Skeletal muscle tissue (tissue), 4 donors: ENCODE data around the gene CEP164. TPM values are rescaled to one million over a fixed set of nuclear protein-coding genes. Genes with fewer than 3 reads are reported as not detected.

Experiments
- H3K27ac ChIP-seq: one replicate; pipeline ENCODE4 v1.7.0; 2013; ENCODE audit warnings: mild to moderate bottlenecking, low read depth, low read length, inconsistent platforms
- H3K27me3 ChIP-seq, 3 donors: one replicate each; pipeline ENCODE4 v1.7.0; 2013; ENCODE audit warnings: low read length in 3 of 3; ENCODE audit not compliant: control insufficient read depth in 3 of 3, insufficient read depth in 3 of 3
- H3K36me3 ChIP-seq, 3 donors: one replicate each; pipeline ENCODE4 v1.7.0; 2013; ENCODE audit warnings: low read length in 3 of 3; ENCODE audit not compliant: control insufficient read depth in 3 of 3, insufficient read depth in 3 of 3
- H3K4me1 ChIP-seq, 3 donors: one replicate each; pipeline ENCODE4 v1.7.0; 2013; ENCODE audit warnings: low read length in 3 of 3, mild to moderate bottlenecking in 3 of 3; ENCODE audit not compliant: control insufficient read depth in 3 of 3, insufficient read depth in 3 of 3
- H3K4me3 ChIP-seq, 3 donors: one replicate each; pipeline ENCODE4 v1.7.0; 2013; ENCODE audit warnings: low read length in 3 of 3
- H3K9ac ChIP-seq, 3 donors: one replicate each; pipeline ENCODE4 v1.7.0; 2013; ENCODE audit warnings: low read length in 3 of 3, mild to moderate bottlenecking in 3 of 3, moderate library complexity in 2 of 3, low read depth in 1 of 3
- H3K9me3 ChIP-seq, 3 donors: one replicate each; pipeline ENCODE4 v1.7.0; 2013; ENCODE audit warnings: low read length in 3 of 3; ENCODE audit not compliant: control insufficient read depth in 3 of 3
- total RNA-seq: library from RNA; depleted of rRNA; stranded (reverse); fragments of >200 nt; gene quantifications from one replicate; pipeline ENCODE4 v1.2.3, GENCODE V29; 2014
- donor health status: Osteomylitis.

The CEP164 gene
- total RNA-seq, 1 donor from 2014 or later = 21.4 TPM

DNA sequence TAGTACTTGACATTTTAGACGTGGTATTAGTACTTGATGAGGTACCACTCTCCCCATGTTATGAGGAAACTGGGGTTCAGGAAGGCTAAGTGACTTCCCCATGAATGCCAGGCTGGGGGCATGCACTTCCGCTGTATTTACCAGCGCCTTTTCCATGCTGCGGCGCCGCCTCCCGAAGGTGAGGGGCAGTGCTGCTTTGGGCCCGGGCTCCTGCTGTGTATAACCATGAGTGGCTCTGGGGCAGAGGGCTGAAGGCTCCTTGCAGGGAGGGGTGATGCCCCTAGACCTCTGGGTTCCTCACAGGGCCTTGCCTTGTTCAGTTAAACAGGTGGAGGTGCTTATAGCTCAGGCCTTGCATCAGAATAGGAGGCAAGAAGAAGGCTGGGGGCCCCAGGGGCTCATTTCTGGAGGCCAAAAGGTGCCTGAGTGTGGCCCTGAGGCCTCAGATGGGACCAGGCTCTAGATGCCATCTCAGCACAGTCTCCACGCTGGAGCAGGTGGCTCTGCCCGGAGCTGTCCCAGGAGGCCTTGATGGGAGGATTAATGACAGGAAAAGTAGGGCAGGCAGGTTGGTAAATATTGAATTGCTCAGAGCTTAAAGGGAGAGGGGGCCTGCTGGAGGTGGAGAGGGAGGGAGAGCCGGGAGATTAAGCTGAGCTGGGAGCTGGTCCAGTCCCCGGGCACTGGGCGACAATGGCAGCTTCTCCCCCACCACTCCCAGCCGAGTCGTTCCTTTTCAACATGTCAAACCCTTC lies 129.6 kb downstream of the CEP164 start:
- Histone ChIP-seq H3K36me3 (no peaks in the 10 kb centered on the region), H3K4me1 (no peaks in the 10 kb centered on the region), H3K4me3 (no peak overlapping the region), H3K27ac (no peak overlapping the region), H3K9me3 (peaks cover 2 to 5% (median 3%) of the 10 kb centered on the region in 3 donors), H3K27me3 (peaks cover 4 to 11% (median 6%) of the 10 kb centered on the region in 3 donors), H3K9ac (no peak overlapping the region)

DNA sequence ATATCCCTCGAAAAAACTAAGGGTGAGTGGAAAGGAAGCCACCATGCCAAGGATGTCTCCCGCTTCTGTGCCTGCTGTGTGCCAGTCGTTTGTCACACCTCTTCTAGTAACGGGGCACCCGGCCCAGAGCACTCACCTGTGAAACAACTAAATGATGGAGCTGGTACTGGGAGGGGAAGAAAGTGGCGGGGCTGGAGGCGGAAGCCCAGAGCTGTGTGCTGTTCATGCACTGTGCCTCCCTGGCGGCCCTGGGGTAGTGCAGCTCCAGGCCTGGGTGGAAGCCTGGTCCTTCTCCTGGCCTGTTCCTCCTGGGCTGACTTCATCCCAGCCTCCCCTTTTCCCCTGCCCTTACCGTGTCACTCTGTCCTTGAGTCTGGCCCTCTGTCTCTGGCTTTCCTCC lies 130.2 kb downstream of the CEP164 start:
- Histone ChIP-seq H3K9ac (no peak overlapping the region), H3K9me3 (peaks cover 2 to 5% (median 3%) of the 10 kb centered on the region in 3 donors), H3K27ac (no peak overlapping the region), H3K27me3 (peaks cover 4 to 11% (median 6%) of the 10 kb centered on the region in 3 donors), H3K4me1 (no peaks in the 10 kb centered on the region), H3K4me3 (no peak overlapping the region), H3K36me3 (no peaks in the 10 kb centered on the region)

DNA sequence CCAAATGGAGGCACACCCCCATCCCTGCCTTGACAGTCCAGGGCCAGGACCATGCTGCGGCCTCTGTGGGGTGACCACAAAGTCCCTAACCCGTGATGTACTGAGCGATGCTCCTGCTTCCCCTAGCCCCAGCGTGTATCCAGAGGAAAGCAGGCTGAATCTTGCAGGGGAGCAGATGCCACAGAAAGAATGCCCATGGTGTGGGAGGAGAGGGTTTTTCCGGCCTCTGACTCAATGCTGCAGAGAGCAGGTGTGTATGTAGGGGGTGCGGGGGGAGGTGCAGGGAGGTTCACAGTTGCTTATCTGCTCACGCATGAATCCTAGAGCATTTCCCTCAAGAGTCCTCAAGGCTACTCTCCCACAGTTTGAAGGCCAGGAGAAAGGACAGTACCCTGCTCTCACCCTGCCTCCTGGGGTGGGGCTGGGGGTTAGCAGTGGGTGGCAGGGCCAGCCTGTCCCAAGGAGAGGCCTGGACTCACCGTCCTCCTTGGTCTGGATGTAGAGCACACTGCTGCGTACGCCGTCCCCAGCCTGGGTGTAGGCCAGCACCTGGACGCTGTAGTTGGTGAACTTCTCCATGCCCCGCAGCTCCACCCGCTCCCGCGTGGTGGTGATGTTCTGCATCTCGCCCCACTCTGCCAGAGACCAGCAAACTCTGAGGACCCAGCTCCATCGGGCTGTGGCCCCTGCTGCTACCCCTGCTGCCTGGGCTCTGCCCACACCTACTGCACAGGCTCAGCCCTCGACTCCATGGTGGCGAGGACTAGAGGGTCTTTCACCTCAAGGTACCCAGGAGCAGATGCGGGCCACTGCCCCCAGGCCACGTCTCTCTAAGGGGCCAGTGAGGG lies 130.8 kb downstream of the CEP164 start:
- H3K9ac ChIP-seq = no peak overlapping the region
- H3K9me3 ChIP-seq = peaks cover 2 to 3% (median 2%) of the 10 kb centered on the region in 3 donors
- H3K4me3 ChIP-seq = no peak overlapping the region
- H3K36me3 ChIP-seq = no peaks in the 10 kb centered on the region
- no peak overlapping the region for H3K27ac ChIP-seq
- H3K27me3 ChIP-seq = peaks cover 4 to 11% (median 7%) of the 10 kb centered on the region in 3 donors
- H3K4me1 ChIP-seq = no peaks in the 10 kb centered on the region

DNA sequence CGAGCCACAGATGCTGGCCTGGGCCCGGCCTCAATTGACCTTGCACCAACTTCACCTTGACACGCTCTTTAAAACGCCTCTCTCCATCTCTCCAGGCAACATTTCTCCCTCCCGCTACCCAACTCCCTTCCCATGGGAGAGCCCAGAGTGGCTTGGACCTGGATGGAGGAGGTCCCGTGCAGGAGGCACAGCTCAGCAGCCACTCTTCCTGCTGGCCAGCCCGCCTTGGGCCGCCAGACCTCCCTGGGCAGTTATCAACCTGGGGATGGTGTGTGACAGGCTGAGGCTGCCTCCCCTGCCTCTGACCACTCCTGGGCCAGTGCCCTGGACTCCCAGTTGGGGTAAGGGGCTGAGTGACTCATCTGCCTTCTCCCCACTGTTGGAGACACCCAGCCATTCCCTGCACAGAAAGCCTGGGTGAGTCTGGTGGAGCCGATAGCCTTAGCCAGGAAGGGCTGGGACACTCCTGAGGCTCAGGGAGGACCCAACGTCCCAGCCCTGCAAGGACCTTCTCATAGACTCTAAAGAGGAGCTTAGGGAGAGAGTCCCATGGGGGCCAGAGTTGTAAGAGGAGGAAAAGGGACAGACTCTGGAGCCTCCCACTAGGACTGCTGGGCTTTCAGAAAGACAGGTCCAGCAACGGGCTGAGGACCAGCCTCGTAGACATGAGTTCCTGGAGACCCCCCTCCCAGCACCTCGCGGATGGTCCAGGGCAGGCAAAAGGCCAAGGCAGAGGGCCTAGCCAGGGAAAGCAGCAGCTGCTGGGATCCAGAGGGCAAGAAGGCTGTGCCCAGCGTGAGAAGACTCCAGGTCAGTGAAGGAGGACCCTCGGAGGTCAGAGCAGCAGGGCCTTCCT lies 131.7 kb downstream of the CEP164 start:
- Histone ChIP-seq H3K4me3 (no peak overlapping the region), H3K27me3 (peaks cover 4 to 11% (median 8%) of the 10 kb centered on the region in 3 donors), H3K36me3 (no peaks in the 10 kb centered on the region), H3K9ac (no peak overlapping the region), H3K27ac (no peak overlapping the region), H3K4me1 (no peaks in the 10 kb centered on the region), H3K9me3 (peaks cover 0 to 3% (median 2%) of the 10 kb centered on the region in 3 donors)

DNA sequence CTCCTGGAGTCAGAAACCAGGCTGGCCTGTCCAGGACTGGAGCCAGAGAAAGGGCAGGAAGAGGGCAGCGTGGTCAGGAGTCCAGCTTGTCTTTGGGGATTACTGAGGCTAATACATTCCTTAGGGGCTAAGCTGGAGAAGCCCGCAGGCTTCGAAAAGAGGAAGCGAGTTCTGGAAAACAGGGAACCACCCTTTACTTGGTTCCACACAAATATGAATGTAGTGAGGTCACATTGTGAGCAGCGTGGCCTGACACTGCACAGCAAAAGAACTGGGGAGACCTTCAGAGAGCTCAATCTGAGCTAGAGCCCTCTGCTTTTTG lies 132.3 kb downstream of the CEP164 start:
- no peak overlapping the region for H3K9ac ChIP-seq
- H3K9me3 ChIP-seq = peaks cover 0 to 2% (median 2%) of the 10 kb centered on the region in 3 donors
- no peak overlapping the region for H3K4me3 ChIP-seq
- no peak overlapping the region for H3K27ac ChIP-seq
- H3K27me3 ChIP-seq = peaks cover 4 to 11% (median 8%) of the 10 kb centered on the region in 3 donors
- no peaks in the 10 kb centered on the region for H3K36me3 ChIP-seq
- H3K4me1 ChIP-seq = no peaks in the 10 kb centered on the region

DNA sequence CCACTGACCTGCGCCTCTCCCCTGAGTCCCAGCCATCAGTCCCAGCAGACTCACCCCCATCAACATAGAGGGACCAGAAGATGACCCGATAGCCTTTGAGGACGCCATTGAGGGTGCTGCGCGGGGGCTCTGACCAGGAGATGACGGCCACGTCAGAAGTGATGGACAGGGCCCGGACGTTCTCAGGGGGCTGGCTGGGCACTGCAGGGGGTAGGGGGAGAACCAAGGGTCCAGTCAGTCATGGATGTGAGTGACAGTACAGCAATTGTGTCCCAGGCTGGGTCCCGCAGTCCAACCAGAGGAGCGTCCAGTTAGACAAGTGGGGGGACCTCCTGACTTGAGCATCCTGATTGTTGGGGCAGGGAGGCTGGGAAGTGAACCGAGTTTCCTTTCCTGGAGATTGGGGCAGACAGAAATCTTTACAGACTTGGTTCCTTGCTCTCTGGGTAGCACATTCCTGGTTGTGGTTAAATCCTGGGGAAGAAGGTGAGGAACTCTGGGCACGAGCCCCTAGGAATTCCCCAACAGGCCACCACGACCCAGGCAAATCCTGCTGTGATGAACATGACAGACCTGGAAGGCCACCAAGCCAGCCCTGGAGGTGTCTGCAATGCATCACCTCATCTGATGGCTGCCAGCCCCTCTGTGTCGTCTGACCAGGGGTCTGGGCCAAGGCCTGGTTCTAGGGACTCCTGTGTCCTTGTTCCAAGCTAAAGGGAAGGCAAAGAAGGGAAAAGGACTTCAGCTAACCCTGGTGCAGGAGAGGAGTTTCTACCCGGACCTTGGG lies 133.9 kb downstream of the CEP164 start:
- no peak overlapping the region for H3K27ac ChIP-seq
- H3K27me3 ChIP-seq = peaks cover 4 to 11% (median 8%) of the 10 kb centered on the region in 3 donors
- no peaks in the 10 kb centered on the region for H3K4me1 ChIP-seq
- no peak overlapping the region for H3K9ac ChIP-seq
- no peaks in the 10 kb centered on the region for H3K9me3 ChIP-seq
- no peak overlapping the region for H3K4me3 ChIP-seq
- no peaks in the 10 kb centered on the region for H3K36me3 ChIP-seq

DNA sequence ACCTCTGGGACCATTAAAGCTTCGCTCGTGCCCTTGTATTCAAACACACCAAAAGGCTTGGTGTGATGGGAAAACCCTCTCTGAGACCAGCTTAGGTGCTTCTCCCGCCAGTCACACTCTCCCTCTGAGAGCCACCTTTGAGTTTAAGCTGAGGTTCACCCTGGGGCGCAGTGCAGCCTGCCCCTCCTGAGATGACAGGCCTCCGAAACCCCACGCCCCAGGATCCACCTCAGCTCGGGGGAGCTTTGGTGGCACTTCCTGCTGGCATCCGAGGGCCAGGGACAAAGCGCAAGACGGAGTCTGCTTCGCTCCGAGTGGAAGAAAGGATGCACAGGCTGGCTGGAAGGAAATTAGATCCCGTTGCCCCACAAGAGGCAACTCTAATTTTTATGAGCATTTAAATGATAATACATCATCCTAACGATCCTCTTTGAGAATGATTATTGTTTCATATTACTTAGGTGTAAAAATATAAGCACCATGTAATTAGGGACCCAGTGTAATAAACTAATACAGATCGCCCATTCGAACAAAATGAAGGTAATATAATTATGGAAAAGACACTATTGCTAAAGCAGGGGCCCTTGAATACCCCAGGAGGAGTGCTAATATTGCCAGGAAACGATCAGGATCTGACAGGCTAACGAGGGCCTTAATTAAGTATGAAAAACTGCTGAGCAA lies 134.7 kb downstream of the CEP164 start:
- Histone ChIP-seq H3K4me3 (no peak overlapping the region), H3K4me1 (no peaks in the 10 kb centered on the region), H3K27me3 (peaks cover 4 to 11% (median 8%) of the 10 kb centered on the region in 3 donors), H3K9ac (no peak overlapping the region), H3K27ac (no peak overlapping the region), H3K9me3 (no peaks in the 10 kb centered on the region), H3K36me3 (no peaks in the 10 kb centered on the region)

DNA sequence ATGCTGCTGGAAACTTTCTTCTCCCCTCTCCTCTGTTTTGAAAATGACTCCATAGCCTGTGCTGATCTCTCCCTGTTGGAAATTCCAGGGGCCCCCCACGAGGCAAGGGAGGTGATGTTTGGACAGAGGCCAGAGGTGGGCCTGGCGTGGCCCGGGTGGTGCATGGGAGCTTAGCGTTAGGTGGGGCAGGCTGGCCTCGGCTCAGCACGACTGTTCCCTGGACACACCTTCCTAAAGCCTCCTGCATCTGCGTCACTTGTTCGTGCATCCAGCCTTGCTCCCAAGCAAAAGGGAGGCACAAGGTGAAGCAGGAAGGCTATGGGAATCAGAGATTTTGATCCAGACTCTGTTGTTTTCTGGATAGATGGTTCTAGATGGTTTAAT lies 135.2 kb downstream of the CEP164 start:
- no peaks in the 10 kb centered on the region for H3K9me3 ChIP-seq
- H3K4me3 ChIP-seq = no peak overlapping the region
- H3K27me3 ChIP-seq = peaks cover 4 to 11% (median 8%) of the 10 kb centered on the region in 3 donors
- no peak overlapping the region for H3K9ac ChIP-seq
- H3K27ac ChIP-seq = no peak overlapping the region
- H3K4me1 ChIP-seq = no peaks in the 10 kb centered on the region
- no peaks in the 10 kb centered on the region for H3K36me3 ChIP-seq
